Fibroblast of pulmonary artery (primary cell): ENCODE results near the gene TTC9.

Source experiments
- DNase-seq: peaks from one replicate; pipeline ENCODE4 v3.0.0-alpha.2; 2010; ENCODE audit warnings: low read depth
- H3K4me3 ChIP-seq: replicated peaks from 2 replicates; pipeline ENCODE4 v1.5.1; 2011; ENCODE audit warnings: low read depth, mild to moderate bottlenecking, control low read depth, low read length, moderate library complexity
- TF ChIP-seq, protein P1 (sequence below): IDR thresholded peaks from 2 replicates; pipeline ENCODE4 v1.5.1; 2011; ENCODE audit warnings: mild to moderate bottlenecking, control low read depth, low read length, inconsistent platforms; ENCODE audit errors: missing control alignments

Gene TTC9

DNA sequence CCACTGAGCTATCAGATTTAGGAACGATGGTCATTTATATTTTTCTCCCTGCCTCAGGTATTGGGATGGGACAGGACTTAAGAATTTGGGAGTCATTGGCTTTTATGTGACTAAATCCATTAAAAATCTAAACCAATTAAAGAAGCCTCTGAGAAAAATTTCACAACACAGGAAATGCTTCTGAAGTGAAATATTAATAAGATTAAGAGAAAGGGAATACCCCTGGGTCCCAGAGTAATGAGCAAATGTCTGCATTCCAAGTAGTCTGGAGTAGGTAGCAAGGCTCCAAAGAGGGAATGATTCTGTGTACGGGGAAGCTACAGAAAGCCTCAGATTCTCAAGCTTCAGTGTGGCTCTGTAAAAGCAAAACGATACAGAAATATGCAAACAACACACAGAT is 40.6 kb upstream of the TTC9 start:
- TF ChIP-seq, protein P1, sequence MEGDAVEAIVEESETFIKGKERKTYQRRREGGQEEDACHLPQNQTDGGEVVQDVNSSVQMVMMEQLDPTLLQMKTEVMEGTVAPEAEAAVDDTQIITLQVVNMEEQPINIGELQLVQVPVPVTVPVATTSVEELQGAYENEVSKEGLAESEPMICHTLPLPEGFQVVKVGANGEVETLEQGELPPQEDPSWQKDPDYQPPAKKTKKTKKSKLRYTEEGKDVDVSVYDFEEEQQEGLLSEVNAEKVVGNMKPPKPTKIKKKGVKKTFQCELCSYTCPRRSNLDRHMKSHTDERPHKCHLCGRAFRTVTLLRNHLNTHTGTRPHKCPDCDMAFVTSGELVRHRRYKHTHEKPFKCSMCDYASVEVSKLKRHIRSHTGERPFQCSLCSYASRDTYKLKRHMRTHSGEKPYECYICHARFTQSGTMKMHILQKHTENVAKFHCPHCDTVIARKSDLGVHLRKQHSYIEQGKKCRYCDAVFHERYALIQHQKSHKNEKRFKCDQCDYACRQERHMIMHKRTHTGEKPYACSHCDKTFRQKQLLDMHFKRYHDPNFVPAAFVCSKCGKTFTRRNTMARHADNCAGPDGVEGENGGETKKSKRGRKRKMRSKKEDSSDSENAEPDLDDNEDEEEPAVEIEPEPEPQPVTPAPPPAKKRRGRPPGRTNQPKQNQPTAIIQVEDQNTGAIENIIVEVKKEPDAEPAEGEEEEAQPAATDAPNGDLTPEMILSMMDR = no peak
- peak; percentile 61 for DNase-seq
- H3K4me3 ChIP-seq = peak overlapping the region; percentile 99

DNA sequence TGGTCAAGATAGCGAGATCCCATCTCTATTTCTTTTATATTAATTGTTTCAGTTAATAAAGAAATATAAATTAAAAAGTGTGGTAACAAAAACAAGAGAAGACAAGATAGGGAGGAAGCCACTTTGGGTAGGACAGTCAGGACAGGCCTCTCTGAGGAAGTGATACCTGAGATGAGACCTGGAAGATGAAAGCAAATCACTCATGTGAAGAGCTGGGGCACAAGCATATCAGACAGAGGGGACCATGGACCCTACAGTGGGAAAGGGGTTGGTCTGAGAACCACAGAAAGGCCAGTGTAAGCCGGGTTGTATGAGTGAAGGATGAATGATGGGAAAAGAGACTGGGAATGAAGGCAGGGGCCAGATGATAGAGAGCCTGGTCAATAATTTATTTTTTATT is 39.5 kb upstream of the TTC9 start:
- no peak for DNase-seq
- no peak overlapping the region for H3K4me3 ChIP-seq
- TF ChIP-seq, protein P1 = no peak

DNA sequence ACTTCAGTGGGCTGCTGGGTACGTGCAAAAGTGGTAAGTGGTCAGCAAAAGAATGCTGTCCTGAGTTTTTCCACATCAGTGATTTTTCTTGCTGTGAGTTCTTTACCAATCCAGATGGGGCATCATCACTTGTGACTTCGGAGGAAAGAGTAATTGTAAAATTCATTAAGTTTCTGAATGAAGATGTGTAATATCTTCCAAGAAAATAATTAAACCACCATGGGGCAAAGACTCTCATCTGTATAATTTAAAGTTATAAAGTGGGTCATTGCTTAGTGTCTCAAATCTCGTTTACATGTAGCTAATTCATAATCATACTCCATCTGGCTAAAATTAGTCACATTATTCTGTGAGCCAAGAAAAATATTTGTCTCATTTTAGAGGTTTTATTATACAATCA is 30.5 kb upstream of the TTC9 start:
- H3K4me3 ChIP-seq = no peak overlapping the region
- no peak for DNase-seq
- TF ChIP-seq, protein P1 = no peak

DNA sequence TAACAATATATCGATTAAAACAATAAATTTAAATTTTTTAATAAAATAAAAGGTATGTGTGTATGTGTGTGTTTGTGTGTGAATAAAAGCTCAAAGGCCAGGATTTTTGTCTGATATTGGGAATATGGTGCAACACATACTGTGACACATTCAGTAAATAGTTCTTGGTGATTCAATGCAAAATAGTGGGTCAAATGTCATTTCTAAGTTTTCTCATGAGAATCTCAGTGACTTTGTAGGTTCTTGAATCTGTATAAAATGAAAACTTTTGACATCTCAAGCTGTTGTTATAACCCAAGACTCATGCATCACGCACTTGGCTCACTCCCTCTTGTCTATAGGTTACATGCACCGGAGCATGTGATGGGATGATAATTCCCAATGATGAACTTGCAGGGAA is 25.1 kb upstream of the TTC9 start:
- no peak for DNase-seq
- H3K4me3 ChIP-seq = no peak overlapping the region
- TF ChIP-seq, protein P1 = no peak

DNA sequence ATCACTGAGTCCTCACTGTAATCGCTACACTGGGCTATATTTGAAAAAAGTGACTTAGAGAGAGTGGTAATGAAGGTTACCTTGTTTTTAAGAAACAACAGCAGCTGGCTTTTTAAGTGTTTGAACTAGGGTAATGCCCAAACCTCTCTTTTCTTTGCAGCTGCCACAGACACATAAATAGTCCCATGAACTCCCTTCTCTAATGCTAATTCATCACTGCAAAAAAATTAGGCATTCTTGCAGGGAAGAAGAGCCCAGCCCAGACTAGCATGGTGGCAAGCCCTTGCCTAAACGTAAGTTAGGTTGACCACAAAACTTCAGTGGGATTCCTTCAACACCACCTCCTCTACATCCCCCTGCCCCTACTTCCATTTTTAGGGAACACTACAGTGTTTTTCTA is 23.4 kb upstream of the TTC9 start:
- DNase-seq = no peak
- TF ChIP-seq, protein P1 = no peak
- H3K4me3 ChIP-seq = no peak overlapping the region

DNA sequence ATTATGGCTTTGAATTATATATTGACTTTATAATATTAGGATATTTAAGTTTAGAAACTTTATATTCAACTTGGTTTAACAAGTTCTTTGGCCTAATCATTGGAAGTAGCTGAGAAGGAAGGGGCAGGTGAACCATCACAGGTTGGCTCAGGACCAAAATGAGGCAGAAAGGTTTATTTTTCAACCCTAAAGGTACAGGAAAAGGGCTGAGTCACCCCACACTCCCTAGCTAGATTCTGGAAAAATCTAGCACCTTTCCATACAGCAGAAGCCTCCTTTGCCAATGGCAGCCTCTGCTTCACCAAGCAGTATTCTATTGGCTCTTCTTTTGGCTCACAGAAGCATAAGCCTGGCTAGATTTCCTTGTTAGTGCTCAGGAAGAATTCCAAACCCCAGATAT is 22.0 kb upstream of the TTC9 start:
- TF ChIP-seq, protein P1 = no peak
- no peak overlapping the region for H3K4me3 ChIP-seq
- no peak for DNase-seq

DNA sequence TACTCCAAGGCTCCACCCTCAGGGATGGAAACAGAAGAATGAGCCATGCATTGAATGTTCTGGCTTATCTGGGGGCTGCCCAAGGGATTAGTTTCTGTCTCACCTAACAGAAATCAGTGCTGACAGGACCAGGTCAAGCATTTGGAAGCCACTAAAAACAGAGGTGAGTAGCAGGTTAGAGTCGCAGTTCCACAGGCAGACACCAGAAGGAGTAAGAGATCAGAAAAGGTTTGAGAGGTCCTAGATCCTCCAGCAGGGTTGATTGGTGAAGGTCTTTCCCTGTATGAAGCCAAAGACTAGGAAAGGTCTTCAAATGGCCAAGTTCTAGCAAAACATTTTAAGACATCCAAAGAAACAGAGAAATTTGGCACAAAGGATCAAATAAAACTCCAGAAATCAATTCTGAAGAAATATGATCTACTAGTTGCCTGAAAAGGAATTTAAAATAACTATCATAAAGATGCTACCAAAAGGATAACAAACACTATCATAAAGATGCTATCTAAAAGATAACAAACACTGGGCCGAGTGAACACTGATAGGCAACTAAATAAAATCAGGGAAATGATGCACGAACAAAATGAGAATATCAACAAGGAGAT is 19.5 kb upstream of the TTC9 start:
- peak; percentile 46 for DNase-seq
- no peak overlapping the region for H3K4me3 ChIP-seq
- TF ChIP-seq, protein P1 = peak; percentile 69
